Prostate gland (tissue), 2 donors: ENCODE results near the gene CDH11. TPM values are rescaled to one million over a fixed set of nuclear protein-coding genes. Genes with fewer than 3 reads are reported as not detected.

Source experiments
- DNase-seq: peaks from one replicate; pipeline ENCODE4 v3.0.0-alpha.2; 2019; ENCODE audit warnings: low spot score
- H3K27ac ChIP-seq, 2 donors: fragments of 200-600 bp; sonication (generic); 2 replicates each; pipeline ENCODE4 v1.5.1; 2017 to 2019
- H3K27me3 ChIP-seq: fragments of 200-600 bp; sonication (generic); replicated peaks from 2 replicates; pipeline ENCODE4 v1.5.1; 2019; ENCODE audit not compliant: insufficient read depth
- H3K36me3 ChIP-seq, 2 donors: fragments of 200-600 bp; sonication (generic); 1 replicate in 1 of 2; 2 replicates in 1 of 2; pipeline versions ENCODE4 v1.5.1 to v1.8.1; 2017 to 2019
- H3K4me1 ChIP-seq: fragments of 200-600 bp; sonication (generic); replicated peaks from 2 replicates; pipeline ENCODE4 v1.5.1; 2019
- H3K4me3 ChIP-seq, 2 donors: fragments of 200-600 bp; sonication (generic); 2 replicates each; pipeline ENCODE4 v1.5.1; 2017 to 2019
- H3K9me3 ChIP-seq: fragments of 200-600 bp; sonication (generic); 2 replicates; pipeline ENCODE4 v1.5.1; 2017
- CTCF ChIP-seq, 4 experiments: fragments of 200-600 bp in 2 of 4; fragments of 450-650 bp in 2 of 4; sonication (generic) in 2 of 4; IDR thresholded peaks; 1 replicate in 3 of 4; 2 replicates in 1 of 4; pipeline ENCODE4 v1.5.1; 2016 to 2019; ENCODE audit warnings: antibody characterized with exemption in 4 of 4, mild to moderate bottlenecking in 2 of 4, moderate library complexity in 2 of 4
- POLR2A ChIP-seq: fragments of 450-650 bp; IDR thresholded peaks from one replicate; pipeline ENCODE4 v1.6.1; 2016; ENCODE audit warnings: antibody characterized with exemption, mild to moderate bottlenecking
- POLR2AphosphoS5 ChIP-seq: sonication (generic); formaldehyde crosslinking; IDR thresholded peaks from one replicate; pipeline ENCODE4 v1.6.1; 2017; ENCODE audit warnings: antibody characterized with exemption
- WGBS: methylation state at CpG from one replicate; pipeline ENCODE4 v1.1.5; 2018; 5-methylcytosine and 5-hydroxymethylcytosine counted together
- intact Hi-C: fragments of 100-400 bp; cut with DNase I; formaldehyde crosslinking; loops from one replicate; pipeline ENCODE4 v1.14.2; 2022
- total RNA-seq, 2 donors: library from RNA; depleted of rRNA; stranded (reverse); fragments of >200 nt; gene quantifications; one replicate each; pipeline ENCODE4 v1.1.0, GENCODE V29; 2016

The CDH11 gene
- total RNA-seq, 2 donors from 2014 or later, result 24.2 to 70.5 TPM

- H3K4me1 ChIP-seq, result no peaks in the 10 kb centered on the region
- intact Hi-C loops, result no loop called here
Measured at GRCh38 chr16:64947651-64948050, 174.2 kb downstream of the CDH11 start.

GRCh38 chr16:64933885-64934284, 188.0 kb downstream of the CDH11 start:
- 52% methylated on average over 2 of the region's 2 CpGs for WGBS
- H3K27ac ChIP-seq, result no peak overlapping the region
- intact Hi-C loops, result no loop called here
- H3K9me3 ChIP-seq, result no peaks in the 10 kb centered on the region
- no peak for DNase-seq
- TF ChIP-seq CTCF (IDR thresholded peaks at IDR 0.05) (no peak), POLR2AphosphoS5 (no peak), POLR2A (no peak)
- H3K4me3 ChIP-seq, result no peak overlapping the region
- H3K27me3 ChIP-seq, result no peaks in the 10 kb centered on the region
- H3K4me1 ChIP-seq, result no peaks in the 10 kb centered on the region
- H3K36me3 ChIP-seq, result no peaks in the 10 kb centered on the region

More at GRCh38 chr16:64947651-64948050, 174.2 kb downstream of the CDH11 start:
- TF ChIP-seq CTCF (IDR thresholded peaks at IDR 0.05) (no peak), POLR2A (no peak), POLR2AphosphoS5 (no peak)
- Histone ChIP-seq H3K27me3 (no peaks in the 10 kb centered on the region), H3K27ac (no peak overlapping the region), H3K4me3 (no peak overlapping the region), H3K36me3 (no peaks in the 10 kb centered on the region), H3K9me3 (no peaks in the 10 kb centered on the region)
- WGBS, result 91% methylated on average over 12 of the region's 12 CpGs
- no peak for DNase-seq

GRCh38 chr16:64926476-64926875, 195.4 kb downstream of the CDH11 start:
- TF ChIP-seq CTCF (IDR thresholded peaks at IDR 0.05) (no peak), POLR2A (no peak), POLR2AphosphoS5 (no peak)
- no peak for DNase-seq
- no peak overlapping the region for H3K27ac ChIP-seq
- intact Hi-C loops, result no loop called here
- no peaks in the 10 kb centered on the region for H3K27me3 ChIP-seq
- H3K36me3 ChIP-seq, result no peaks in the 10 kb centered on the region
- H3K9me3 ChIP-seq, result no peaks in the 10 kb centered on the region
- WGBS, result 72% methylated on average over 4 of the region's 4 CpGs
- no peaks in the 10 kb centered on the region for H3K4me1 ChIP-seq
- no peak overlapping the region for H3K4me3 ChIP-seq

DNA sequence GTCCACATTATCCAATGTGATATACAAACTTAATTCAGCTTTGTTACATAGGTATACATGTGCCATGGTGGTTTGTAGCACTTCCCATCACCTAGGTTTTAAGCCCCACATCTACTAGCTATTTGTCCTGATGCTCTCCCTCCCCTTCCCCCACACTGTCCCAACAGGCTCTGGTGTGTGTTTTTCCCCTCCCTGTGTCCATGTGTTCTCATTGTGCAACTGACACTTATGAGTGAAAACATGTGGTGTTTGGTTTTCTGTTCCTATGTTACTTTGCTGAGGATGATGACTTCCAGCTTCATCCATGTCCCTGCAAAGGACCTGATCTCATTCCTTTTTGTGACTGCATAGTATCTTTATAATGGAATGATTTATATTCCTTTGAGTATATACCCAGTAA, 196.7 kb downstream of the CDH11 start:
- Histone ChIP-seq H3K27ac (no peak overlapping the region), H3K4me3 (no peak overlapping the region), H3K36me3 (no peaks in the 10 kb centered on the region), H3K9me3 (no peaks in the 10 kb centered on the region), H3K4me1 (no peaks in the 10 kb centered on the region), H3K27me3 (no peaks in the 10 kb centered on the region)
- intact Hi-C loops, result no loop called here
- DNase-seq, result no peak
- TF ChIP-seq POLR2A (no peak), POLR2AphosphoS5 (no peak), CTCF (IDR thresholded peaks at IDR 0.05) (no peak)

DNA sequence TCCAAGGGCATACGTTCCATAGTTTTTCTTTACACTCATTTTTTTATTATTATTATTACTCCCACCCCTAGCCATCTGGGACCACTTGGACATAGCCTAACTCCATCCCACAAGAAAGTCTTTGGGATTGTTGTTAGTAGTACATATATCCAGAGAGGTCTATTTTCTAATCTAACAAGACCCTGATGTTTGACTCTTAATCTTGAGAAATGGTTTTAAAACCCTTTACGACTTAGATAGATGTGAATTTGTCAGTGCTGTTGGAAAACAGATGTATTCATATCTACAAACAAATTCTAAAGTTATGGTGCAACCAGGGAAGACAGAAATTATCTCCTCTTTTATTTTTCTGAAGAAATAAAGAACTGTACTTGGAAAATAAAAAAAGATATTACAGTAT, 197.8 kb downstream of the CDH11 start:
- no peak for TF ChIP-seq CTCF (IDR thresholded peaks at IDR 0.05)
- TF ChIP-seq POLR2A, result no peak
- TF ChIP-seq POLR2AphosphoS5, result no peak
- H3K27ac ChIP-seq, result no peak overlapping the region
- WGBS, result 95% methylated on average over 2 of the region's 2 CpGs

More for the DNA sequence above, 197.8 kb downstream of the CDH11 start:
- Histone ChIP-seq H3K4me3 (no peak overlapping the region), H3K9me3 (no peaks in the 10 kb centered on the region), H3K4me1 (no peaks in the 10 kb centered on the region), H3K27me3 (no peaks in the 10 kb centered on the region), H3K36me3 (no peaks in the 10 kb centered on the region)
- DNase-seq, result no peak
- intact Hi-C loops, result no loop called here
